Stimulated activated naive B cell treated with anti-CD40 and anti-IgM and Interleukin-4, amounts not matched to agents 10 μg/mL and 1 μg/mL and 100 μg/mL, for 72 hours (primary cell): ENCODE measurements around the gene HDGFL3.

Source experiments
- ATAC-seq, 2 donors: fragments of 150-1000 bp; cut with Tn5 transposase; replicated peaks; 2 replicates each; pipeline ENCODE4 v1.10.0; 2021; ENCODE audit warnings: moderate library complexity in 1 of 2
- DNase-seq: peaks from one replicate; pipeline ENCODE4 v3.0.0; 2021
- H3K27ac Mint-ChIP-seq: one replicate; pipeline ENCODE4 v1.8.0; 2022; ENCODE audit warnings: mild to moderate bottlenecking, mixed read lengths
- H3K27me3 Mint-ChIP-seq, 2 donors: one replicate each; pipeline ENCODE4 v1.8.0; 2022; ENCODE audit warnings: mixed read lengths in 2 of 2
- H3K36me3 Mint-ChIP-seq, 2 donors: one replicate each; pipeline ENCODE4 v1.8.0; 2022; ENCODE audit warnings: mixed read lengths in 2 of 2, mild to moderate bottlenecking in 1 of 2
- H3K4me1 Mint-ChIP-seq, 2 donors: one replicate each; pipeline ENCODE4 v1.8.0; 2022; ENCODE audit warnings: mixed read lengths in 2 of 2, mild to moderate bottlenecking in 1 of 2
- H3K4me3 Mint-ChIP-seq, 2 donors: one replicate each; pipeline ENCODE4 v1.8.0; 2022; ENCODE audit warnings: mild to moderate bottlenecking in 2 of 2, mixed read lengths in 2 of 2, moderate library complexity in 1 of 2
- H3K9me3 Mint-ChIP-seq, 2 donors: one replicate each; pipeline ENCODE4 v1.8.0; 2022; ENCODE audit warnings: mixed read lengths in 2 of 2, mild to moderate bottlenecking in 1 of 2

HDGFL3 gene

GRCh38 chr15:83111149-83111548 lies 96.5 kb downstream of the HDGFL3 start:
- H3K4me3 Mint-ChIP-seq, result no peak overlapping the region
- H3K27ac Mint-ChIP-seq, result no peak overlapping the region
- H3K27me3 Mint-ChIP-seq, result peaks cover 14 to 17% of the 10 kb centered on the region in 2 donors
- H3K4me1 Mint-ChIP-seq, result peaks cover 21 to 27% of the 10 kb centered on the region in 2 donors
- ATAC-seq (no peak), DNase-seq (no peak)
- H3K36me3 Mint-ChIP-seq, result peaks cover 2 to 5% of the 10 kb centered on the region in 2 donors
- peaks cover 0 to 2% of the 10 kb centered on the region in 2 donors for H3K9me3 Mint-ChIP-seq

GRCh38 chr15:83110381-83110780 lies 97.2 kb downstream of the HDGFL3 start:
- H3K4me1 Mint-ChIP-seq, result peaks cover 21 to 27% of the 10 kb centered on the region in 2 donors
- H3K36me3 Mint-ChIP-seq, result peaks cover 5% of the 10 kb centered on the region in 2 donors
- peaks cover 19 to 21% of the 10 kb centered on the region in 2 donors for H3K27me3 Mint-ChIP-seq
- ATAC-seq (no peak), DNase-seq (no peak)
- H3K27ac Mint-ChIP-seq, result no peak overlapping the region
- H3K9me3 Mint-ChIP-seq, result peaks cover 0 to 2% of the 10 kb centered on the region in 2 donors
- no peak overlapping the region for H3K4me3 Mint-ChIP-seq

GRCh38 chr15:83109532-83109931 lies 98.1 kb downstream of the HDGFL3 start:
- H3K36me3 Mint-ChIP-seq, result peaks cover 5% of the 10 kb centered on the region in 2 donors
- no peak overlapping the region for H3K27ac Mint-ChIP-seq
- peaks cover 21 to 27% of the 10 kb centered on the region in 2 donors for H3K4me1 Mint-ChIP-seq
- peaks cover 25 to 27% of the 10 kb centered on the region in 2 donors for H3K27me3 Mint-ChIP-seq
- ATAC-seq (no peak), DNase-seq (no peak)
- H3K4me3 Mint-ChIP-seq, result no peak overlapping the region
- peaks cover 0 to 2% of the 10 kb centered on the region in 2 donors for H3K9me3 Mint-ChIP-seq

- Mint-ChIP-seq H3K27me3 (peaks cover 33 to 36% of the 10 kb centered on the region in 2 donors), H3K4me1 (peaks cover 21 to 27% of the 10 kb centered on the region in 2 donors), H3K4me3 (peak overlapping the region; percentile 84), H3K9me3 (peaks cover 0 to 2% of the 10 kb centered on the region in 2 donors), H3K27ac (peak overlapping the region; percentile 86), H3K36me3 (peaks cover 5% of the 10 kb centered on the region in 2 donors)
- ATAC-seq (peak; percentile 83 to 87), DNase-seq (peak; percentile 31)
These were observed 99.1 kb downstream of the HDGFL3 start for GRCh38 chr15:83108266-83109219.

GRCh38 chr15:83107841-83108181 lies 99.8 kb downstream of the HDGFL3 start:
- H3K36me3 Mint-ChIP-seq, result peaks cover 5% of the 10 kb centered on the region in 2 donors
- peaks cover 21 to 27% of the 10 kb centered on the region in 2 donors for H3K4me1 Mint-ChIP-seq
- H3K27ac Mint-ChIP-seq, result no peak overlapping the region
- ATAC-seq, result peak; percentile 22 to 25
- DNase-seq, result no peak
- H3K27me3 Mint-ChIP-seq, result peaks cover 33 to 36% of the 10 kb centered on the region in 2 donors
- H3K9me3 Mint-ChIP-seq, result peaks cover 0 to 2% of the 10 kb centered on the region in 2 donors
- peak overlapping the region; percentile 84 for H3K4me3 Mint-ChIP-seq

GRCh38 chr15:83106994-83107840 lies 100.4 kb downstream of the HDGFL3 start, which contains the start of gene TM6SF1:
Gene TM6SF1 (plus strand): TSS chr15:83107645. CDS start chr15:83107681, 36 bp downstream.
- peaks cover 33 to 40% of the 10 kb centered on the region in 2 donors for H3K27me3 Mint-ChIP-seq
- H3K4me1 Mint-ChIP-seq, result peaks cover 21 to 27% of the 10 kb centered on the region in 2 donors
- H3K4me3 Mint-ChIP-seq, result peak within 1 kb of the TSS; percentile 84
- peaks cover 0 to 2% of the 10 kb centered on the region in 2 donors for H3K9me3 Mint-ChIP-seq
- DNase-seq, result peak; percentile 5
- H3K27ac Mint-ChIP-seq, result peak within 1 kb of the TSS; percentile 86
- H3K36me3 Mint-ChIP-seq, result peaks cover 5% of the 10 kb centered on the region in 2 donors
- ATAC-seq, result peak; percentile 36 to 41

- Mint-ChIP-seq H3K4me3 (no peak overlapping the region), H3K27me3 (peaks cover 27 to 43% of the 10 kb centered on the region in 2 donors), H3K9me3 (no peaks in the 10 kb centered on the region), H3K4me1 (peaks cover 25 to 29% of the 10 kb centered on the region in 2 donors), H3K36me3 (peaks cover 0 to 2% of the 10 kb centered on the region in 2 donors), H3K27ac (no peak overlapping the region)
- no peak for DNase-seq
- ATAC-seq, result no peak
These were observed 102.2 kb downstream of the HDGFL3 start for GRCh38 chr15:83105440-83105839.

GRCh38 chr15:83104141-83104540 lies 103.5 kb downstream of the HDGFL3 start:
- Mint-ChIP-seq H3K36me3 (peaks cover 0 to 2% of the 10 kb centered on the region in 2 donors), H3K27me3 (peaks cover 29 to 42% of the 10 kb centered on the region in 2 donors), H3K4me1 (peaks cover 21 to 30% of the 10 kb centered on the region in 2 donors), H3K4me3 (no peak overlapping the region), H3K9me3 (peaks cover 0 to 2% of the 10 kb centered on the region in 2 donors), H3K27ac (no peak overlapping the region)
- DNase-seq (no peak), ATAC-seq (no peak)

GRCh38 chr15:83102346-83102745 lies 105.3 kb downstream of the HDGFL3 start:
- peaks cover 29 to 38% of the 10 kb centered on the region in 2 donors for H3K27me3 Mint-ChIP-seq
- no peak for ATAC-seq
- H3K4me3 Mint-ChIP-seq, result no peak overlapping the region
- no peak overlapping the region for H3K27ac Mint-ChIP-seq
- H3K9me3 Mint-ChIP-seq, result peaks cover 0 to 8% of the 10 kb centered on the region in 2 donors
- peaks cover 0 to 2% of the 10 kb centered on the region in 2 donors for H3K36me3 Mint-ChIP-seq
- DNase-seq, result no peak
- H3K4me1 Mint-ChIP-seq, result peaks cover 11 to 18% of the 10 kb centered on the region in 2 donors

GRCh38 chr15:83100097-83100646 lies 107.5 kb downstream of the HDGFL3 start:
- Mint-ChIP-seq H3K9me3 (peaks cover 0 to 11% of the 10 kb centered on the region in 2 donors), H3K4me3 (no peak overlapping the region), H3K4me1 (peaks cover 7 to 12% of the 10 kb centered on the region in 2 donors), H3K36me3 (no peaks in the 10 kb centered on the region), H3K27ac (no peak overlapping the region), H3K27me3 (peaks cover 21 to 26% of the 10 kb centered on the region in 2 donors)
- no peak for DNase-seq
- ATAC-seq, result no peak

GRCh38 chr15:83099290-83099689 lies 108.3 kb downstream of the HDGFL3 start:
- Mint-ChIP-seq H3K27me3 (peaks cover 16 to 20% of the 10 kb centered on the region in 2 donors), H3K4me1 (peaks cover 7 to 12% of the 10 kb centered on the region in 2 donors)

GRCh38 chr15:83098079-83098478 lies 109.5 kb downstream of the HDGFL3 start:
- H3K4me3 Mint-ChIP-seq, result no peak overlapping the region
- DNase-seq, result no peak
- H3K27me3 Mint-ChIP-seq, result peaks cover 9 to 13% of the 10 kb centered on the region in 2 donors
- H3K36me3 Mint-ChIP-seq, result no peaks in the 10 kb centered on the region
- no peak for ATAC-seq
- peaks cover 0 to 11% of the 10 kb centered on the region in 2 donors for H3K9me3 Mint-ChIP-seq
- peaks cover 7 to 12% of the 10 kb centered on the region in 2 donors for H3K4me1 Mint-ChIP-seq
- H3K27ac Mint-ChIP-seq, result no peak overlapping the region

More at GRCh38 chr15:83099290-83099689, 108.3 kb downstream of the HDGFL3 start:
- Mint-ChIP-seq H3K4me3 (no peak overlapping the region), H3K27ac (no peak overlapping the region), H3K9me3 (peaks cover 0 to 11% of the 10 kb centered on the region in 2 donors), H3K36me3 (no peaks in the 10 kb centered on the region)
- DNase-seq (no peak), ATAC-seq (no peak)

GRCh38 chr15:83094583-83094982 lies 113.0 kb downstream of the HDGFL3 start:
- peaks cover 0 to 3% of the 10 kb centered on the region in 2 donors for H3K27me3 Mint-ChIP-seq
- peaks cover 6 to 18% of the 10 kb centered on the region in 2 donors for H3K4me1 Mint-ChIP-seq
- peaks cover 6% of the 10 kb centered on the region in 2 donors for H3K36me3 Mint-ChIP-seq
- no peak overlapping the region for H3K4me3 Mint-ChIP-seq
- ATAC-seq (no peak), DNase-seq (no peak)
- no peak overlapping the region for H3K27ac Mint-ChIP-seq
- peaks cover 6 to 14% of the 10 kb centered on the region in 2 donors for H3K9me3 Mint-ChIP-seq
